ENCODE data around the gene METAP1D.
"Not testable (repeated sequence)": the region's sequence is repeated elsewhere in the genome, so short reads cannot be mapped to it uniquely, and the experiment has no call there.

METAP1D gene

DNA sequence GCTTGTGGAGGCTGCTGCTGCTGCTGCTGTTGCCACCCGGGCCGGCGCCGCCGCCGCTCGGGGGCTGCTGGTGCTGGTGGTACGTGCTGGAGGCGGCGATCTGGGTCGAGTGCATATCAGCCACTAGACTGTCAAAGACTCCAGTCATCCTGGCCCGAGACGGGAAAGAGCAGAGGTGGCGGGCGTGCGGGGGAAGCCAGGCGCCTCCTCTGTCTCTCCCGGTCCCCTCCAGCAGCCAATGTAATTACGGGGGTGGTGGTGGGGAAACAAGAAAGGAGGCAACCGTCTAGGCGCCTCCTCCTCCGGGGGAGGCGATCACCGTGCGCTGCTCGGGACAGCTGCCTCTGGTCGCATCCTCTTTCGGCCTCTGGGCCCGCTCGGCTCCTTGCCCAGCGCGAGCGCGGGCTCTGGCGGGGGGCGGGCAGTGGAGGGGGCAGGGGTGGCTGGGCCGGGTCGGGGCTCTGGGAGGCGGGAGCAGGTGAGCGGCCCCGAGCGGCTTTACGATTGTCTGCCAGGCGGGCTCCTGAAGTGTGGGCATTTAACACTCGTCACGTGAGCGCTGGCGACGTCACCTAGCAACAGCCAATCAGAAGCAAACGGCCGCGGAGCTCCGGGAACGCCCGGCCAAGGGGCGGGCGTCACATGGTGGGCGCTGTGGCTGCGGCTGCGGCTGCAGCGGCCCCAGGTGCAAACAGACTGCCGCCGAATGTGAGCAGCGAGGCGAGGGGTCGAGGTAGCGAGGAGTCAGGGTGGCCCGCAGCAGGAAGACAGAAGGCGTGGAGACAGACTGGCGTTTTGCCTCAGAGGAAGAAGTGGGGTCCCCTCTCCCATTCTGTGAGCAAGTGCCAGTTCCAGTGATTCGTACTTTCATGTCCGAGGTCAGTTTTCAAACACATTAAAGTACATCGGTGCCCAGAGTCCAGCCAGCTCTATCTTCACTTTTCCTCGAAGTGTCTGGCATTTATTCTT lies 102.9 kb downstream of the METAP1D start, which contains the start of gene DLX2:
Gene DLX2, minus strand, starts transcription at position 510 of the 969 bp plus-strand sequence. Its CDS starts 362 bp downstream, at position 148.
- peak; percentile 41 for DNase-seq (ENCODE audit: low spot score)

DNA sequence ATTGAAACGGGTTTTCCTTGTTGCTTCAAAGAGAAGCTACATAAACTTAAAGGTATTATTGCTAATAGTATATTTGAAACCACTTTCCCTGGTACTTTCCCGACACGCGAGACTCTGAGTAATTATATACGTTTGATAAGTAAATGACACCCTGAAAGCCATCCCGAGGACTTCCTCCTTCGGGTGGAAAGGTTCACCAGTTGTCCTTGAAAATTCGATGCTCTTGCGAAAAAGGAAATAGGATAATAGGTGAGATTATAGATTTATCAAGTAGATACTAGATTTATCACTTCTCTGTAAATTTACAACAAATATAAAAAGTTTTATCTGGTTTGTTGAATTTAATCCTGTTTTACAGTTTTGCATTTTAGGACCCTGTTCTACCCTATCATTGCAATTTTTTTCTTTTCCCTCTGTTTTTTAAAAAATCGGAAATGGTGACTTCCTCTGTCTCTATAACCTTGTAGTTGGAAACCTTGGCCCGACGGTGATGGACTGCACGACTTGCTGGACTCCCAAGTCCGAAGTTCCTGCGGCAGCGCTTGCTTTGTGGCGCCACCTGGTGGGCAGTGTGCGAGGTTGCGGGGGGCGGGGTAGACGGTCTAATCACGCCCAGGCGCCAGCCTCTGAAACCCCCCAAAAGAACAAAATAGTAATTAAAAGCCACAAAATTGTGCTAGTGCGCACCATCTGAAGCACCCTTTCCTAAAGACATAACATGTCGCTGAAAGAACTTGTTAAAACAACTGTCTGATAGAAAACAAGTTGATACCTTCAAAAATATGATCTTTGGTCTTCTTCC lies 103.9 kb downstream of the METAP1D start:
- DNase-seq (ENCODE audit: low spot score): peak; percentile 79

DNA sequence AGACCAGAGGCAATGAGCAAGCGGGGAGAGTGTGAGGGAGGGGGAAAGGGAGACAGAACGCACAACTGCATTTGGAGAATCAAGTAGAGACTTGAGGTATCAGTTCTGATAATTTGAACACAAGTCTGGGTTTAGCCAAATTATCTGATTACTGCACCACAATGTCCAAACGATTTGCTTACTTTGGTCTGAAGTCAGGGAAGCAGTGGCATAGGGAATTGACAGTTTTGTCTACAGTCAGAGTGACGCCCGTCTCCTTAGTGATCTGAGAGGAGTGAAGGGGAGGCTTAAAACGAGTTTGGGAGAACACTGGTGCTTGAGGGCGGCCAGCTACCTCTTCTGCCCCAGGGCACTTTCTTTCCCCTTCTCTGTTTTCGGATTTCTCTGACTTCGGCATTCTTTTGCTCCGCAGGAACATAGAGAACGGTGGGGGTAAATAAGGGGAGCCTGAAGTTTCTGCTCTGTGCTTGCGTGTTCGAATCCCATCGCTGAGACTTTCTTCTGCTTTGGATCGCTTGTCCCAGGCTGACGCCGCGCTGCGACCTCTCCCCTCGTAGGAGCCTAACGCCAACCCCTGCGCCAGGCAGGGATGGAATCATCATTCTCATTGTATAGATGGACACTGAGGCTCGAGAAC lies 105.8 kb downstream of the METAP1D start:
- DNase-seq (ENCODE audit: low spot score): no peak

DNA sequence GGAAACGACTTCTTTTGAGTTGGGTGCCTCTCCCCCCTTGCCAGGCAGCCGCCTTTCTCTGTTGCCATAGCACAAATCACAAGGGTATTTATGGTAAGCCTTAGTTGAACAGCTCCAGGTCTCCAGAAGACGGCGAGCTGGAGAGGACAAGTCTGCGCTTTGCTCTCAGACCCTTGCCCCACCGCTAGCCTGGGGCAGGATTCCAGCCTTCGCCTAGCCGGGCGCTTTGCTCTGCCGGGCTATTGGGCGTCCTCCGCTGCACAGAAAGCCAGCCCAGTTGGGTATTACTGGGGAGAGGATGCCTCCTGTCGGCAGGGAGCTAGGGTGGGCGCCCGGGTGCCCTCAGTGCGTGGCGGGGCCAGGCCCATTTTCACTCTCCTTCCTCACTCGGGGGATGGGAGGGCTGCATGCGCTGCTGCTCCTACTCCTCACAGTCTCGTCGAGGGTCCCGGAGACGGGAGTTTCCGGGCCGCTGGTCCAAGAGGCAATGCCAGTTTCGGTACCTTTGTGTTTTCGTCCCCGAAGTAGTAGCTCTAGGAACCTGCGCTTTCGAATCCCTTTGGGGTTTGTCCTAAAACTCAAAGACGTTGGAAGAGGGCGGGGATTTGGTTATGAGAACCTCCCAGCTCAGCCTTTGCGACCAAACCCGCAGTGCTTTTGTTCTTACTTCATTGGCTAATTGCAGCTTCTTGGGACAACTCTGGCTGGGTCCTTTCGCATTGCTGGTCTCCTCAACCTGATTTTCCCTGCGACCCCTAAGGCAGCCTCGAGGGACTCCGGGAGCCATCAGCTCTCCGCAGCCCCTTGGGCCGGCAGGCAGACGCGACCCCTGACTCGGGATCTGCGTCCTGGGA lies 106.6 kb downstream of the METAP1D start:
- no peak for DNase-seq (ENCODE audit: low spot score)

DNA sequence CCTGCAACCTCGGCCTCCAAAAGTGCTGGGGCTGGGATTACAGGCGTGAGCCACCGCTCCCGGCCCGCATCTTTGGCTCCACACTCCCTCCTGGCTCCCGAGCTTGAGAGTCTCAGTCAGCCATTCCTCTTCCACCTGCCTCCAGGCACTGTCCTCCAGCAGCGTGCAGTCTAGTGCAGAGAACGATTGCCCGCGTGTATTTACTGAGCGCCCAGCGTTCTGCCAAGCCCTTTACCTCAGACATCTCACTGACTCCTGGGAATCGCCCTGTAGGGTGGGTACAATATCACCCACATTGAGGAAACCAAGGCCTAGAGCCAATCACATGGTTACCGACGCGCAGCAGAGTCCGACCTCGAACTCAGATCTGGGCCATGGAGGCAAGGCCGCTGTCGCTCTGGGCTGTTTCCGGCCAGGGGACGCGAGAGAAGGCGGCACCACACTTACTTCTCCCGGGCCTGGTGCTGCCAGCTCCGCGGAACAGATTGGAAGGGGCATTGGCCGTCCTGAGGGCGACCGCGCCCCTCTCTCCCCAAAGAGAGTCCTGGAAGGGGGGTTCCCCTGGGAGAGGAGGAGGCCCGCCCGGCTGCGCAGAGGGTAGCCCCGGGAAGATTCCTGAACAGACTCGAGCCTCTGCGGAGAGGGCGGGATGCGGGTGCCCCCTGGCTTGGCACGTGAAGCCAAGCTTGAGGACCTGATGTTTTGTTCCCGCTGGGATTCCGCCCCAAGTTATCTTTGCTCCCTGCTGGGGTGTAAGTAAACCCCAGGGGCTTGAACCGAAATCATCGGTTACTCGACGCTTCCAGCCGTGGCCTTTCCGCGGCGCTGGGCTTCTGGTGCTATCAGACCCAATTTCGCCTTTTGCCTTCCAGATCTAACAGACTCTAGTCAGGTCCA lies 108.2 kb downstream of the METAP1D start:
- no peak for DNase-seq (ENCODE audit: low spot score)

DNA sequence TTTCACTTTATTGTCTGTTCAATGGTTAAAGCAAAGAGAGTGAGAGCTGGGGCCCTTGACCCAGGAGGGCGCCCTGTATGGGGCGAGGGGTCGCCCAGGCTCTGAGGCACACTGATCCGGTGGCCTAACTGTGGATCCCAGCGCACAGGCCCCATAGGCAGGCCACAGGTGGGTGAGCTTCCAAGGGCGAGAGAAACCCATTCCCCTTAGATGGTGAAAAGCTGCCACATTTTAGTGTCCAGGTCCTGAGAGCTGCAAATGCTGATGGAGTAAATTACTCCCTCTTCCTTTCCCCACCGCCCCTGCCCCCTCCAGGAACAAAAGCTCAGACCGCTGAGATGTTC lies 108.8 kb downstream of the METAP1D start:
- DNase-seq (ENCODE audit: low spot score): no peak

DNA sequence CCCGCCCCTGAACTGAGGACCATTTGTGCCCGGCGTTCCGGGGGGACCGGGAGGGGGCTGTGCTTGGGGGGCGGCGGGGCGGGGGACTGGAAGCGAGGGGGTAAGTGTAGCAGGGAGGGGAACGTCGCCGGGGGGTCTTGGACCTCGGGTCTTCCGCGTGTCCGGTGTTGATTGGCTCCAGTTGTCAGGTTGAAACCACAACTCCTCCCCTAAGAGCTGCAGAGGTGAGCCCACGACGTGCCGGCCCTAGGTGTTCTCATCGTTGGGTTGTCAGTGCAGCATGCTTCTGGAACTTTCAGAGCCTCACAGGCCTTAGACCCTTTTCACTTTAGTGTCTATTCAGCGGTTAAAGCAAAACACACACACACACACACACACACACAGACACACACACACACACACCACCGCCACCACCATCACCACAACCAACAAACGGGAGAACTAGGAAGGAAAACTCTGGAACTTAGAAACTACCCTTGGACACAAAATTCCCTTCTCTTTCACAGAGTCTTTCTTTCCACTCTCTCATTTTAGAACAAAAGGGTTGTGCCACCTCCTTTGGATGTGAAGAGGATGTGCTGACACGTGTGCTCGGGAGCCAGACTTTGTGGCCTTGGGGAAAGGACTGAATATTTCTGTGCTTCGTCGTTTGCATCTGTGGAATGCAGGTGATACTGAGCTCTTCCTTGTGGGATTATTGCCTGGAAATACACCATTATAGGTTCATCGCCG lies 109.7 kb downstream of the METAP1D start:
- DNase-seq (ENCODE audit: low spot score): no peak

GRCh38 chr2:172109988-172110811 lies 110.4 kb downstream of the METAP1D start:
- no peak for DNase-seq (ENCODE audit: low spot score)

- DNase-seq (ENCODE audit: low spot score): peak; percentile 53
Observed at GRCh38 chr2:172113617-172114016, 113.9 kb downstream of the METAP1D start.

DNA sequence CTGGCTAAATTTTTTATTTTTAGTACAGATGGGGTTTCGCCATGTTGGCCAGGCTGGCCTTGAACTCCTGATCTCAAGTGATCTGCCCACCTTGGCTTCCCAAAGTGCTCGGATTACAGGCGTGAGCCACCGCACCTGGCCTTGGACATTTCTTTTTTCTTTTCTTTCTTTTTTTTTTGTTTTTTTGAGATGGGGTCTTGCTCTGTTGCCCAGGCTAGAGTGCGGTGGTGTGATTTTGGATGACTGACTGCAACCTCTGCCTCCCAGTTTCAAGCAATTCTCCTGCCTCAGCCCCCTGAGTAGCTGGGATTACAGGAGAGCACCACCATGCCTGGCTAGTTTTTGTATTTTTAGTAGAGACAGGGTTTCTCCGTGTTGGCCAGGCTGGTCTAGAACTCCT lies 114.4 kb downstream of the METAP1D start:
- DNase-seq (ENCODE audit: low spot score): not testable (repeated sequence)

- no peak for DNase-seq (ENCODE audit: low spot score)
Observed at GRCh38 chr2:172114579-172114978, 114.8 kb downstream of the METAP1D start.

DNA sequence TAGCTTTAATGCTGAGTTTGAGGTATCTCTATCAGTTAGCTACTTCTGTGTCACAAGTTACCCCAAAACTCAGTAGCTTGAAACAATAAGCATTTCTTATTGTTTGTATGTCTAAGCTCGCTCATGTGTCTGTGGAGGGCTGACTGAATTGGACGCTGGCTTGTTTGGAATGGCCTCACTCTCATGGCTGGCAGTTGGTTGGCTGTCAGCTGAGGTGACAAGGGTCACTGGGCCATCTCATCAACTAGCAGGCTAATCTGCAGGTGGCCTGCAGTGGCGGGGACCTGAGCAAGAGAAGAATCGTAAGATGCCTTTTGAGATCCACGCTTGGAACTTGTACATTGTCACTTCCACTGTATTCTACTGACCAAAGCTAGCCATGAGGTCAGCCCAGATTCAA lies 116.4 kb downstream of the METAP1D start:
- no peak for DNase-seq (ENCODE audit: low spot score)

DNA sequence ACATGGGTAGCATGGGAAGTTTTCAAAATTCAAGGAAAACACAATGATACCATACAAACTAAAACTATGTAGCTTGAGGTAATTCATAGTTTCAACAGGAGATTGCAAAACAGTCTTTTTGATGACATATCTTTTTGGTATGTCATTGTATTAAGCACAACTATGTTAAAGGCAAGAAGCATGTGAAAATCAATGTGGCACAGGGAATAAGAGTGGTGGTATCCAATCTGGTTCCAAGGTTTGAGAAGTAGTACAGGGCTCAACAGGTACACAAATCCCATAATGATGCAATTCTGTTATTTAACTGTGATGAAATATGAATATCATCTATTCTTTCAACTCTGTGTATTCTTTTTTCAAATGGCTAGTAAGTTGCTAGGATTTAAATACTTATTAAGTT lies 119.3 kb downstream of the METAP1D start:
- DNase-seq (ENCODE audit: low spot score): no peak

- no peak for DNase-seq (ENCODE audit: low spot score)
Observed at GRCh38 chr2:172120118-172120517, 120.4 kb downstream of the METAP1D start.

- no peak for DNase-seq (ENCODE audit: low spot score)
Observed at GRCh38 chr2:172128484-172128883, 128.7 kb downstream of the METAP1D start.

GRCh38 chr2:172129404-172129803 lies 129.7 kb downstream of the METAP1D start:
- DNase-seq (ENCODE audit: low spot score): no peak
